ENCODE results near the gene TIMM8A.

DNA sequence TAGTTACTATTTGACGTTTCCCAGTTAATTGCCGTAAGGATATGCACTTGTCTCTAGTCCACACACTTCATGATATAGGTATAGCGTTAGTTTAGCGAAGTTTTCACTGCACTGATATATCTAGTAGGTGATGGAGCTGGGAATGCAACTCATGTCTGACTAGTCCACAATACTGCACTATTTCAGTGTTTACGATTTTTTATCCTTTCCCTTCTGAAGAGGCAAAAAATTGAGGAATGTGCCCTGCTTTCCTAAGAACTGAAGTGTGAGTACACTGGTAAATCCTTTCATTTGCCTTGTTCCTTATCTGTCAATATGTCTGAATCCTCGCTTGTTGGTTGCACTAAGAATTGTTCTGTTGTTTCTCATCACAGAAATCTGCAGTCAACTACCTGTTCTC, 43.3 kb upstream of the TIMM8A start:
- TF ChIP-seq CTCF (conservative IDR thresholded peaks at IDR 0.05; ENCODE audit: low read depth in 2 of 2) (no peak), CREB1 (CRISPR knock-in tag; IDR thresholded peaks at IDR 0.05; ENCODE audit: low read depth) (no peak), POLR2AphosphoS5 (IDR thresholded peaks at IDR 0.05; ENCODE audit: low read depth) (no peak), EZH2 (IDR thresholded peaks at IDR 0.05; ENCODE audit: low read depth, unreplicated experiment) (no peak), ZNF114 (CRISPR knock-in tag; IDR thresholded peaks at IDR 0.05) (no peak), JUNB (IDR thresholded peaks at IDR 0.05; ENCODE audit: unreplicated experiment) (no peak), EZH2phosphoT487 (IDR thresholded peaks at IDR 0.05; ENCODE audit: unreplicated experiment) (no peak)
- TF ChIP-seq, protein P1, sequence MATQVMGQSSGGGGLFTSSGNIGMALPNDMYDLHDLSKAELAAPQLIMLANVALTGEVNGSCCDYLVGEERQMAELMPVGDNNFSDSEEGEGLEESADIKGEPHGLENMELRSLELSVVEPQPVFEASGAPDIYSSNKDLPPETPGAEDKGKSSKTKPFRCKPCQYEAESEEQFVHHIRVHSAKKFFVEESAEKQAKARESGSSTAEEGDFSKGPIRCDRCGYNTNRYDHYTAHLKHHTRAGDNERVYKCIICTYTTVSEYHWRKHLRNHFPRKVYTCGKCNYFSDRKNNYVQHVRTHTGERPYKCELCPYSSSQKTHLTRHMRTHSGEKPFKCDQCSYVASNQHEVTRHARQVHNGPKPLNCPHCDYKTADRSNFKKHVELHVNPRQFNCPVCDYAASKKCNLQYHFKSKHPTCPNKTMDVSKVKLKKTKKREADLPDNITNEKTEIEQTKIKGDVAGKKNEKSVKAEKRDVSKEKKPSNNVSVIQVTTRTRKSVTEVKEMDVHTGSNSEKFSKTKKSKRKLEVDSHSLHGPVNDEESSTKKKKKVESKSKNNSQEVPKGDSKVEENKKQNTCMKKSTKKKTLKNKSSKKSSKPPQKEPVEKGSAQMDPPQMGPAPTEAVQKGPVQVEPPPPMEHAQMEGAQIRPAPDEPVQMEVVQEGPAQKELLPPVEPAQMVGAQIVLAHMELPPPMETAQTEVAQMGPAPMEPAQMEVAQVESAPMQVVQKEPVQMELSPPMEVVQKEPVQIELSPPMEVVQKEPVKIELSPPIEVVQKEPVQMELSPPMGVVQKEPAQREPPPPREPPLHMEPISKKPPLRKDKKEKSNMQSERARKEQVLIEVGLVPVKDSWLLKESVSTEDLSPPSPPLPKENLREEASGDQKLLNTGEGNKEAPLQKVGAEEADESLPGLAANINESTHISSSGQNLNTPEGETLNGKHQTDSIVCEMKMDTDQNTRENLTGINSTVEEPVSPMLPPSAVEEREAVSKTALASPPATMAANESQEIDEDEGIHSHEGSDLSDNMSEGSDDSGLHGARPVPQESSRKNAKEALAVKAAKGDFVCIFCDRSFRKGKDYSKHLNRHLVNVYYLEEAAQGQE (IDR thresholded peaks at IDR 0.05; ENCODE audit: unreplicated experiment), result no peak

Data from GM23338 (cell line).